H1 (cell line): ENCODE measurements around the gene IL1RAPL1. TPM values are rescaled to one million over a fixed set of nuclear protein-coding genes. Genes with fewer than 3 reads are reported as not detected.

ENCODE experiments used
- CTCF ChIA-PET: fragments of 300-600 bp; sonication (Branson Sonifier 250); formaldehyde crosslinking; loops from one replicate; lab custom pipeline; 2021; ENCODE audit not compliant: partially characterized antibody; lab: Charles Lee
- POLR2A ChIA-PET: fragments of 300-600 bp; sonication (Branson Sonifier 250); formaldehyde crosslinking; loops from one replicate; lab custom pipeline; 2021; ENCODE audit warnings: inconsistent platforms; ENCODE audit not compliant: partially characterized antibody; lab: Charles Lee
- DNase-seq, 2 experiments: peaks; one replicate each; pipeline versions ENCODE4 v3.0.0 to v3.0.0-alpha.2; 2010 to 2022; ENCODE audit warnings: low spot score in 2 of 2, low read depth in 1 of 2, mixed read lengths in 1 of 2
- FAIRE-seq: peaks from 2 replicates; lab custom pipeline; 2011; peaks lifted over from hg19 to GRCh38; lab: Jason Lieb, UNC
- H2AFZ ChIP-seq: 2 replicates; pipeline ENCODE4 v1.8.1; 2012; ENCODE audit warnings: low read length, inconsistent platforms
- H2AK5ac ChIP-seq: 2 replicates; pipeline ENCODE4 v1.6.1; 2013; ENCODE audit warnings: low read depth, low read length
- H2BK120ac ChIP-seq: replicated peaks from 2 replicates; pipeline ENCODE3; 2013; ENCODE audit warnings: low read depth, low read length, inconsistent platforms
- H2BK12ac ChIP-seq: 2 replicates; pipeline ENCODE4 v1.6.1; 2013; ENCODE audit warnings: low read depth, low read length
- H2BK15ac ChIP-seq: 2 replicates; pipeline ENCODE4 v1.6.1; 2013; ENCODE audit warnings: low read length
- H2BK20ac ChIP-seq: 2 replicates; pipeline ENCODE4 v1.6.1; 2013; ENCODE audit warnings: low read length
- H2BK5ac ChIP-seq: 2 replicates; pipeline ENCODE4 v1.6.1; 2013; ENCODE audit warnings: low read depth, low read length
- H3K14ac ChIP-seq: 2 replicates; pipeline ENCODE4 v1.6.1; 2013; ENCODE audit warnings: inconsistent platforms; ENCODE audit not compliant: insufficient read length
- H3K18ac ChIP-seq: 2 replicates; pipeline ENCODE4 v1.6.1; 2013; ENCODE audit warnings: low read length; ENCODE audit errors: extremely low read depth
- H3K23ac ChIP-seq: 2 replicates; pipeline ENCODE4 v1.6.1; 2013; ENCODE audit warnings: inconsistent platforms; ENCODE audit not compliant: insufficient read length
- H3K23me2 ChIP-seq: 2 replicates; pipeline ENCODE4 v1.6.1; 2013; ENCODE audit warnings: low read depth, low read length
- H3K27ac ChIP-seq: 2 replicates; pipeline ENCODE4 v1.6.1; 2011; ENCODE audit warnings: low read depth, low read length, inconsistent platforms
- H3K27me3 ChIP-seq, 4 experiments: replicated peaks in 1 of 4; 1 replicate in 1 of 4; 2 replicates in 3 of 4; pipeline versions ENCODE4 v1.6.1 to v1.8.1; 2011 to 2013; ENCODE audit warnings: low read length in 3 of 4, mild to moderate bottlenecking in 3 of 4, inconsistent platforms in 2 of 4, mixed read lengths in 2 of 4, moderate library complexity in 1 of 4; ENCODE audit not compliant: control insufficient read depth in 3 of 4, insufficient read depth in 3 of 4; ENCODE audit errors: extremely low read depth in 1 of 4
- H3K36me3 ChIP-seq, 4 experiments: 2 replicates each; pipeline versions ENCODE4 v1.6.1 to v1.8.1; 2011 to 2013; ENCODE audit warnings: mild to moderate bottlenecking in 4 of 4, low read length in 3 of 4, moderate library complexity in 2 of 4, control low read depth in 1 of 4, inconsistent platforms in 1 of 4; ENCODE audit not compliant: insufficient read depth in 4 of 4, control insufficient read depth in 2 of 4
- H3K4ac ChIP-seq: replicated peaks from 2 replicates; pipeline ENCODE3; 2013; ENCODE audit warnings: low read length, low read depth, mixed read lengths, inconsistent platforms; ENCODE audit not compliant: insufficient read length
- H3K4me1 ChIP-seq, 4 experiments: replicated peaks in 1 of 4; 1 replicate in 1 of 4; 2 replicates in 3 of 4; pipeline versions ENCODE4 v1.6.1 to v1.8.1; 2011 to 2013; ENCODE audit warnings: low read length in 3 of 4, inconsistent platforms in 2 of 4, mixed read lengths in 1 of 4; ENCODE audit not compliant: insufficient read depth in 4 of 4, control insufficient read depth in 3 of 4
- H3K4me2 ChIP-seq, 2 experiments: 2 replicates each; pipeline versions ENCODE4 v1.6.1 to v1.8.1; 2011 to 2013; ENCODE audit warnings: low read depth in 2 of 2, low read length in 2 of 2, control low read depth in 1 of 2, inconsistent platforms in 1 of 2, mild to moderate bottlenecking in 1 of 2; ENCODE audit not compliant: insufficient read depth in 1 of 2
- H3K4me3 ChIP-seq, 4 experiments: fragments of 200-600, 300-600 bp in 1 of 4; sonication (generic), shearing (Covaris generic), sonication (Bioruptor Twin) in 1 of 4; 2 replicates each; pipeline versions ENCODE4 v1.5.1 to v1.8.1; 2011 to 2016; ENCODE audit warnings: low read length in 4 of 4, low read depth in 3 of 4, control low read depth in 2 of 4, inconsistent platforms in 2 of 4, mild to moderate bottlenecking in 2 of 4, mixed read lengths in 1 of 4, moderate library complexity in 1 of 4; ENCODE audit not compliant: insufficient read depth in 2 of 4; ENCODE audit errors: extremely low read depth in 1 of 4
- H3K56ac ChIP-seq: replicated peaks from 2 replicates; pipeline ENCODE3; 2013; ENCODE audit warnings: low read depth, mild to moderate bottlenecking, mixed read lengths, low read length, inconsistent platforms; ENCODE audit not compliant: insufficient read length
- H3K79me1 ChIP-seq: 2 replicates; pipeline ENCODE4 v1.6.1; 2013; ENCODE audit warnings: low read depth, low read length, control low read depth
- H3K79me2 ChIP-seq, 2 experiments: 2 replicates each; pipeline versions ENCODE4 v1.6.1 to v1.8.1; 2012 to 2013; ENCODE audit warnings: low read length in 2 of 2, mild to moderate bottlenecking in 2 of 2, inconsistent platforms in 1 of 2; ENCODE audit not compliant: insufficient read depth in 2 of 2, control insufficient read depth in 1 of 2
- H3K9ac ChIP-seq, 4 experiments: replicated peaks in 1 of 4; 1 replicate in 1 of 4; 2 replicates in 3 of 4; pipeline versions ENCODE4 v1.6.1 to v1.8.1; 2011 to 2013; ENCODE audit warnings: low read depth in 3 of 4, low read length in 3 of 4, control low read depth in 2 of 4, mild to moderate bottlenecking in 2 of 4, moderate library complexity in 2 of 4, inconsistent platforms in 1 of 4; ENCODE audit errors: extremely low read depth in 1 of 4
- H3K9me3 ChIP-seq, 2 experiments: 2 replicates each; pipeline versions ENCODE4 v1.6.1 to v1.8.1; 2012 to 2013; ENCODE audit warnings: mild to moderate bottlenecking in 2 of 2, moderate library complexity in 2 of 2, control low read depth in 1 of 2, inconsistent platforms in 1 of 2, low read depth in 1 of 2, low read length in 1 of 2, mixed read lengths in 1 of 2; ENCODE audit not compliant: insufficient read depth in 2 of 2
- H4K20me1 ChIP-seq, 2 experiments: replicated peaks in 1 of 2; 2 replicates each; pipeline versions ENCODE3 to v1.8.1; 2011 to 2013; ENCODE audit warnings: inconsistent platforms in 2 of 2, low read length in 2 of 2, mild to moderate bottlenecking in 1 of 2; ENCODE audit not compliant: insufficient read depth in 2 of 2, control insufficient read depth in 1 of 2
- H4K5ac ChIP-seq: 2 replicates; pipeline ENCODE4 v1.6.1; 2013; ENCODE audit warnings: low read length, low read depth, mixed read lengths, inconsistent platforms; ENCODE audit not compliant: insufficient read length
- H4K8ac ChIP-seq: 2 replicates; pipeline ENCODE4 v1.8.0; 2013; ENCODE audit warnings: mild to moderate bottlenecking, moderate library complexity, low read length, inconsistent platforms; ENCODE audit not compliant: insufficient read depth; ENCODE audit errors: extremely low read depth
- H4K91ac ChIP-seq: replicated peaks from 2 replicates; pipeline ENCODE3; 2013; ENCODE audit warnings: low read length, mixed read lengths, inconsistent platforms; ENCODE audit not compliant: insufficient read length
- CBX8 ChIP-seq: fragments of 300-800, 300-1000 bp; sonication (generic); IDR thresholded peaks from 2 replicates; pipeline ENCODE4 v1.7.1; 2016; ENCODE audit warnings: low read depth, low read length, borderline replicate concordance
- CHD2 ChIP-seq: IDR thresholded peaks from 2 replicates; pipeline ENCODE4 v1.6.1; 2012; ENCODE audit warnings: low read length, improper control_type of control experiment
- CTBP2 ChIP-seq: IDR thresholded peaks from 2 replicates; pipeline ENCODE4 v1.7.0; 2011; ENCODE audit warnings: borderline replicate concordance, mild to moderate bottlenecking, moderate library complexity, mixed read lengths, low read length; ENCODE audit not compliant: insufficient read depth, insufficient read length
- FOSL1 ChIP-seq: IDR thresholded peaks from 2 replicates; pipeline ENCODE4 v1.6.1; 2011; ENCODE audit warnings: mild to moderate bottlenecking, low read depth, low read length, moderate library complexity; ENCODE audit not compliant: insufficient read depth
- SIN3A ChIP-seq, 2 experiments: IDR thresholded peaks in 1 of 2; conservative IDR thresholded peaks in 1 of 2; 2 replicates each; pipeline ENCODE4 v1.6.1; 2011 to 2012; ENCODE audit warnings: low read length in 2 of 2, improper control_type of control experiment in 1 of 2, low read depth in 1 of 2, mild to moderate bottlenecking in 1 of 2
- SRF ChIP-seq: IDR thresholded peaks from 2 replicates; pipeline ENCODE4 v1.6.1; 2011; ENCODE audit warnings: mild to moderate bottlenecking, low read depth, low read length, moderate library complexity
- YY1 ChIP-seq: IDR thresholded peaks from 2 replicates; pipeline ENCODE4 v1.6.1; 2011; ENCODE audit warnings: low read depth, mild to moderate bottlenecking, low read length
- WGBS, 2 experiments: shearing (Covaris generic) in 1 of 2; methylation state at CpG; one replicate each; pipeline versions ENCODE4 v1.1.6 to v1.1.7; 2013 to 2015; ENCODE audit warnings: low lambda C conversion rate in 2 of 2, mixed read lengths in 2 of 2, inconsistent platforms in 1 of 2, low coverage in 1 of 2, missing lambda C conversion rate in 1 of 2; ENCODE audit not compliant: insufficient replicate concordance in 2 of 2, insufficient coverage in 1 of 2, insufficient read length in 1 of 2; ENCODE audit errors: extremely low coverage in 1 of 2, missing lambda C conversion rate in 1 of 2; 5-methylcytosine and 5-hydroxymethylcytosine counted together
- polyA plus RNA-seq, 7 experiments: library from polyadenylated mRNA; depleted of rRNA in 3 of 7; stranded (reverse) in 5 of 7; unstranded in 2 of 7; fragments of >200 nt in 5 of 7; fragments of 200-250 nt in 2 of 7; gene quantifications; 1 replicate in 5 of 7; 2 replicates in 1 of 7; 4 replicates in 1 of 7; pipeline versions ENCODE4 v1.2.1 to v1.2.3, GENCODE V29; 2011 to 2013; ENCODE audit warnings: missing spikeins in 2 of 7, mixed read lengths in 2 of 7
- total RNA-seq: library from RNA; stranded (reverse); fragmentation: NEBNext Ultra II Directional; extraction: Animal tissue kit (Norgen Biotek cat#: 25700); gene quantifications from 2 replicates; pipeline ENCODE4 v1.2.1, GENCODE V29; 2021

IL1RAPL1 gene
- total and polyA plus RNA-seq, 2 of the 8 experiments (the other 6 are each of a cell fraction or from before 2014, with no cell fraction given), result 0.11 to 0.35 TPM

DNA sequence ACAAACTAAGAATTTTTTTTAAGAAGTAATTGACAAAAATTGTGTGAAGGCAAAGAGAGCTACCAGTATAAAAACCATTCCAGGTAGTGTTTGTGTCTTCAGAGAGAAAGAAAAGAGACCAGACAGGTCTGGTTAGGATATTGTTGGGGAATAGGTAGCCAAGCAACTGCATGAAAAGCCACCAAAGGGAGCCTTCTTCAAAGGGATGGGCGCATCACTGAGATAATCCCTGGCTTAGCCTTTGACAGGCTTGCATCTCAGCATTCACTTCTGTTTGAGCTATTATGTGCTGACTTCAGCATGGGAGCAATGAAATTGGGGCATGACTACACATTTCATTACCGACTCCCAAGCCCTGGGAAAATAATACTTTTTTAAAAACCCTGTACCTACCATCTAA is 496.6 kb downstream of the IL1RAPL1 start:
- Histone ChIP-seq H2BK20ac (no peak overlapping the region), H4K91ac (no peak overlapping the region), H3K14ac (no peak overlapping the region), H3K4me2 (no peak overlapping the region), H2BK5ac (no peak overlapping the region), H3K23me2 (no peaks in the 10 kb centered on the region), H3K23ac (no peak overlapping the region), H2BK15ac (no peak overlapping the region), H3K4me1 (no peaks in the 10 kb centered on the region), H2BK120ac (no peak overlapping the region), H3K9ac (no peak overlapping the region), H3K79me1 (no peaks in the 10 kb centered on the region), H4K5ac (no peak overlapping the region), H2AFZ (no peak overlapping the region), H4K8ac (no peak overlapping the region), H3K56ac (no peak overlapping the region), H3K79me2 (no peaks in the 10 kb centered on the region), H3K27me3 (no peaks in the 10 kb centered on the region), H3K36me3 (no peaks in the 10 kb centered on the region), H3K18ac (no peak overlapping the region), H3K4me3 (no peak overlapping the region), H3K9me3 (no peaks in the 10 kb centered on the region), H2BK12ac (no peak overlapping the region), H2AK5ac (no peak overlapping the region), H4K20me1 (no peaks in the 10 kb centered on the region), H3K27ac (no peak overlapping the region), H3K4ac (no peak overlapping the region)
- FAIRE-seq, result no peak
- 96% methylated on average over 2 of the region's 2 CpGs; no CpG with 5 or more reads in 1 of the 2 experiments for WGBS, 2 experiments
- DNase-seq, result no peak
- TF ChIP-seq CHD2 (no peak), SIN3A (conservative IDR thresholded peaks at IDR 0.05 in 1 of 2, IDR thresholded peaks at IDR 0.05 in 1 of 2; ENCODE audit: low read depth in 1 of 2, low read length in 2 of 2) (no peak), SRF (no peak), YY1 (no peak), CTBP2 (no peak), FOSL1 (no peak), CBX8 (no peak)
- ChIA-PET POLR2A (no interaction called here), CTCF (no interaction called here)
